ENCODE data around the gene ICA1. TPM values are rescaled to one million over a fixed set of nuclear protein-coding genes. Genes with fewer than 3 reads are reported as not detected.

Gene ICA1
- total RNA-seq, 2 experiments from 2014 or later: 0.34 to 1.3 TPM

- no peak for DNase-seq
- peaks cover 2% of the 10 kb centered on the region for H3K4me1 Mint-ChIP-seq (ENCODE audit: low read depth)
- peaks cover 4% of the 10 kb centered on the region for H3K27me3 Mint-ChIP-seq
- ATAC-seq: no peak
- H3K9me3 Mint-ChIP-seq: no peaks in the 10 kb centered on the region
- intact Hi-C loops (cut with micrococcal nuclease): no loop called here
- no peak overlapping the region for H3K27ac Mint-ChIP-seq
- no peaks in the 10 kb centered on the region for H3K36me3 Mint-ChIP-seq (ENCODE audit: low read depth)
- no peak overlapping the region for H3K4me3 Mint-ChIP-seq
- no peak for TF ChIP-seq CTCF (IDR thresholded peaks at IDR 0.05)
- ChIA-PET CTCF (interaction anchor here (2.5 kb wide), 1 partner anchor 539 kb away, joined by 8 read pairs; no protein-coding TSS in a partner anchor), POLR2A (no interaction called here)
Observed at GRCh38 chr7:8220376-8221100, 41.4 kb downstream of the ICA1 start.

- Mint-ChIP-seq H3K4me3 (no peak overlapping the region), H3K36me3 (ENCODE audit: low read depth) (no peaks in the 10 kb centered on the region), H3K9me3 (no peaks in the 10 kb centered on the region), H3K27ac (no peak overlapping the region), H3K27me3 (no peaks in the 10 kb centered on the region), H3K4me1 (ENCODE audit: low read depth) (peaks cover 2% of the 10 kb centered on the region)
- DNase-seq (peak; percentile 26), ATAC-seq (peak; percentile 60)
- POLR2A ChIA-PET: no interaction called here
- CTCF ChIA-PET: interaction anchor here (0.6 to 2.6 kb wide), 21 partner anchors 10 to 1112 kb away, joined by 3 to 20 read pairs (median 4); no protein-coding TSS in a partner anchor
- peak; percentile 86 for TF ChIP-seq CTCF (IDR thresholded peaks at IDR 0.05)
- intact Hi-C loops (cut with micrococcal nuclease): loop anchor here (5.0 to 10.0 kb wide), 2 partner anchors 80 to 793 kb away; no protein-coding TSS in a partner anchor
Observed at GRCh38 chr7:8217200-8218068, 44.5 kb downstream of the ICA1 start.

DNA sequence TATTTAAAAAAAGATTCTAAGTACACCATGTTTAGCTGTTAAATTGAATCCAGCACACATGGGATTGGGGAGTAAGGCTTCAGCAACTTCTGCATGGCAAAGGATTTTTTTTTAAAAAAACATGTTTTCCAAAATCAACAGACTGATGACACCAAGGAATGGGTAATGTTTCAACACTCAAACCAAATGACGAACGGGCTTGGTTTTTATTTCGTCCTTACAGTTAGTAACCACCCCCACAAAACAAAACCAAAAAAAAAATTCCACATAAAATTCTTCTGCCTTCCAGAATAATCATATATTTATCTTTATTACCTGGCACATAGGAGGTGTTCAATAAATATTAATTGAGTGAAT, 45.7 kb downstream of the ICA1 start:
- ATAC-seq: no peak
- Mint-ChIP-seq H3K4me1 (ENCODE audit: low read depth) (peaks cover 2% of the 10 kb centered on the region), H3K9me3 (no peaks in the 10 kb centered on the region), H3K4me3 (no peak overlapping the region), H3K27me3 (no peaks in the 10 kb centered on the region), H3K27ac (no peak overlapping the region), H3K36me3 (ENCODE audit: low read depth) (no peaks in the 10 kb centered on the region)
- intact Hi-C loops (cut with micrococcal nuclease): loop anchor here (5.0 to 10.0 kb wide), 2 partner anchors 81 to 792 kb away; no protein-coding TSS in a partner anchor
- POLR2A ChIA-PET: no interaction called here
- DNase-seq: no peak
- TF ChIP-seq CTCF (IDR thresholded peaks at IDR 0.05): no peak
- CTCF ChIA-PET: interaction anchor here (1.0 to 2.6 kb wide), 10 partner anchors 8 to 620 kb away, joined by 3 to 20 read pairs (median 6); no protein-coding TSS in a partner anchor

DNA sequence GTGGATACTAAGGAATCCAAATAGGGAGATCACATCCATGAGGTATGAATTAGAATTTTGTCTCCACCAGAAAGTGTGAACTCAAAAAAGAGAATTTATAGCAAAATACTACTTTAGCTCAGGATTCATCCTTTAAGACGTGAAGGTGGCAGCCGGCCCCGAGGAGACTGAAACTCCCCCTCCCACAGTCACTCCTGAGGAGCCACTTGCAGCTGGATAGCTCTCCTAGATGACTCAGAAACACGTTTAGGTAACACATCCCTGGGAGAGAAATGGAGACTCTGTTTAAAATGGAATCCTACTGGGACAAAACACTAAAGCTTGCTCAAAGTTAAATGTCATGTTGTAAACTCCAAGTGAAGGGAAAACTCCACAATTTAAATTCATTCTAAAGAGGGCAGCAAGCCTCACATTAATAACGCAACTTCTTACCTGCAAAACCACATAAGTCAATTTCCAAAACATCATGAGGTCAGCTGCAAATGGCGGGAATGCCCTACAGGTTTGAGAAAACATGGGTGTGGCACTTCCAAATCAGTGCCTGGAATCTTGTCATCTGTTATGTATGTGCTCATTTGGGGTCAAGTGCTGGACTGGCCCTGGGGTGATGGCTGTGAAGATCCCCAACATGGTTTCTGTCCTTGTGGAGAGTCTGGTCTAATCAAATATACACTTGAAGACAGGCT, 46.2 kb downstream of the ICA1 start:
- ChIA-PET CTCF (interaction anchor here (1.1 to 2.6 kb wide), 8 partner anchors 8 to 535 kb away, joined by 3 to 20 read pairs (median 8); no protein-coding TSS in a partner anchor), POLR2A (no interaction called here)
- Mint-ChIP-seq H3K36me3 (ENCODE audit: low read depth) (no peaks in the 10 kb centered on the region), H3K4me1 (ENCODE audit: low read depth) (peaks cover 2% of the 10 kb centered on the region), H3K9me3 (no peaks in the 10 kb centered on the region), H3K27ac (no peak overlapping the region), H3K27me3 (no peaks in the 10 kb centered on the region), H3K4me3 (no peak overlapping the region)
- intact Hi-C loops (cut with micrococcal nuclease): loop anchor here (5.0 to 10.0 kb wide), 2 partner anchors 82 to 791 kb away; no protein-coding TSS in a partner anchor
- TF ChIP-seq CTCF (IDR thresholded peaks at IDR 0.05): no peak
- DNase-seq (no peak), ATAC-seq (no peak)

All from activated CD8-positive, alpha-beta T cell treated with anti-CD3 and anti-CD28 coated beads for 36 hours (primary cell).